Activated B cell treated with CpG ODN at 0.5 μM for 24 hours (primary cell): ENCODE data around the gene NBAS. TPM values are rescaled to one million over a fixed set of nuclear protein-coding genes. Genes with fewer than 3 reads are reported as not detected.

Experiments used
- ATAC-seq: fragments of 200-7000 bp; cut with Tn5 transposase; one replicate; pipeline ENCODE4 v1.10.0; 2021; ENCODE audit warnings: low read depth, mild to moderate bottlenecking, moderate library complexity
- CTCF ChIA-PET: fragments of 350-600 bp; sonication (Branson Sonifier 250); formaldehyde crosslinking; loops from one replicate; lab custom pipeline; 2021; ENCODE audit warnings: antibody characterized with exemption; lab: Charles Lee
- POLR2A ChIA-PET: fragments of 350-600 bp; sonication (Branson Sonifier 250); formaldehyde crosslinking; loops from one replicate; lab custom pipeline; 2021; ENCODE audit warnings: antibody characterized with exemption; lab: Charles Lee
- DNase-seq: peaks from one replicate; pipeline ENCODE4 v3.0.0; 2022
- H3K27ac Mint-ChIP-seq: one replicate; pipeline ENCODE4 v1.8.0; 2020; ENCODE audit warnings: mixed read lengths
- H3K27me3 Mint-ChIP-seq: one replicate; pipeline ENCODE4 v1.8.0; 2021; ENCODE audit warnings: mixed read lengths
- H3K36me3 Mint-ChIP-seq: one replicate; pipeline ENCODE4 v1.8.0; 2021; ENCODE audit warnings: low read depth, mixed read lengths
- H3K4me1 Mint-ChIP-seq: one replicate; pipeline ENCODE4 v1.8.0; 2021; ENCODE audit warnings: mixed read lengths
- H3K4me3 Mint-ChIP-seq: one replicate; pipeline ENCODE4 v1.8.0; 2020; ENCODE audit warnings: mild to moderate bottlenecking, mixed read lengths
- H3K9me3 Mint-ChIP-seq: one replicate; pipeline ENCODE4 v1.8.0; 2020; ENCODE audit warnings: mixed read lengths
- CTCF ChIP-seq: fragments of 200-600 bp; IDR thresholded peaks from one replicate; pipeline ENCODE4 v1.8.0; 2022; ENCODE audit warnings: antibody characterized with exemption, mild to moderate bottlenecking
- intact Hi-C: fragments of 100-400 bp; cut with micrococcal nuclease; formaldehyde crosslinking; loops from one replicate; pipeline ENCODE4 v1.15.1; 2024
- total RNA-seq: library from RNA; stranded (reverse); gene quantifications from 2 replicates; pipeline ENCODE4 v1.2.3, GENCODE V29; 2022

NBAS gene
- total RNA-seq, 1 donor from 2014 or later, result 40.1 TPM

- Mint-ChIP-seq H3K4me3 (no peak overlapping the region), H3K9me3 (peaks cover 2% of the 10 kb centered on the region), H3K4me1 (no peaks in the 10 kb centered on the region), H3K36me3 (peaks cover 48% of the 10 kb centered on the region), H3K27ac (no peak overlapping the region), H3K27me3 (no peaks in the 10 kb centered on the region)
- intact Hi-C loops, result no loop called here
- CTCF ChIA-PET, result no interaction called here
- TF ChIP-seq CTCF, result no peak
- ATAC-seq (no peak), DNase-seq (no peak)
- POLR2A ChIA-PET, result no interaction called here
Observed at GRCh38 chr2:15494877-15495276, 66.3 kb downstream of the NBAS start.

GRCh38 chr2:15492773-15493325, 68.3 kb downstream of the NBAS start:
- CTCF ChIA-PET, result no interaction called here
- no peaks in the 10 kb centered on the region for H3K27me3 Mint-ChIP-seq
- intact Hi-C loops, result no loop called here
- no peaks in the 10 kb centered on the region for H3K4me1 Mint-ChIP-seq
- no peak for TF ChIP-seq CTCF
- no peak overlapping the region for H3K27ac Mint-ChIP-seq
- H3K36me3 Mint-ChIP-seq, result peaks cover 46% of the 10 kb centered on the region
- ATAC-seq (no peak), DNase-seq (no peak)
- no peaks in the 10 kb centered on the region for H3K9me3 Mint-ChIP-seq
- POLR2A ChIA-PET, result no interaction called here
- no peak overlapping the region for H3K4me3 Mint-ChIP-seq

GRCh38 chr2:15486770-15487169, 74.4 kb downstream of the NBAS start:
- no peak overlapping the region for H3K27ac Mint-ChIP-seq
- ATAC-seq (no peak), DNase-seq (no peak)
- no peaks in the 10 kb centered on the region for H3K27me3 Mint-ChIP-seq
- ChIA-PET CTCF (no interaction called here), POLR2A (no interaction called here)
- H3K9me3 Mint-ChIP-seq, result no peaks in the 10 kb centered on the region
- H3K4me3 Mint-ChIP-seq, result no peak overlapping the region
- peaks cover 60% of the 10 kb centered on the region for H3K36me3 Mint-ChIP-seq
- no peaks in the 10 kb centered on the region for H3K4me1 Mint-ChIP-seq
- intact Hi-C loops, result no loop called here
- no peak for TF ChIP-seq CTCF

- TF ChIP-seq CTCF, result no peak
- ChIA-PET POLR2A (no interaction called here), CTCF (no interaction called here)
- DNase-seq (no peak), ATAC-seq (no peak)
- Mint-ChIP-seq H3K9me3 (no peaks in the 10 kb centered on the region), H3K36me3 (peaks cover 66% of the 10 kb centered on the region), H3K27ac (no peak overlapping the region), H3K4me1 (no peaks in the 10 kb centered on the region), H3K4me3 (no peak overlapping the region), H3K27me3 (no peaks in the 10 kb centered on the region)
- intact Hi-C loops, result no loop called here
Observed at GRCh38 chr2:15485949-15486348, 75.2 kb downstream of the NBAS start.

GRCh38 chr2:15481000-15481399, 80.1 kb downstream of the NBAS start:
- DNase-seq, result no peak
- Mint-ChIP-seq H3K9me3 (no peaks in the 10 kb centered on the region), H3K27ac (no peak overlapping the region), H3K36me3 (peaks cover 60% of the 10 kb centered on the region), H3K4me3 (no peak overlapping the region), H3K4me1 (no peaks in the 10 kb centered on the region), H3K27me3 (no peaks in the 10 kb centered on the region)
- intact Hi-C loops, result no loop called here
- no peak for TF ChIP-seq CTCF
- ChIA-PET POLR2A (no interaction called here), CTCF (no interaction called here)
- no peak for ATAC-seq
